ENCODE data around the gene MTARC2. TPM values are rescaled to one million over a fixed set of nuclear protein-coding genes. Genes with fewer than 3 reads are reported as not detected.

MTARC2 gene
- 15.8 and 16.5 TPM in 2 replicates for total RNA-seq (2022)
- Bru-seq, nascent RNA, result percentile 67 among the genes with signal in this experiment
- percentile 71 among the genes with signal in this experiment for BruChase-seq, experiment 1, labeled RNA remaining after a 2-hour chase
- percentile 64 among the genes with signal in this experiment for BruChase-seq, experiment 2, labeled RNA remaining after a 6-hour chase
- long read RNA-seq, transcript MARC2-202 (8 exons, 2,134 nt), result major isoform, 5 of 13 reads
- long read RNA-seq, partial matches to known transcripts, result 3 of 13 reads
- long read RNA-seq, other reads (novel, unspliced or antisense), result 5 of 13 reads

DNA sequence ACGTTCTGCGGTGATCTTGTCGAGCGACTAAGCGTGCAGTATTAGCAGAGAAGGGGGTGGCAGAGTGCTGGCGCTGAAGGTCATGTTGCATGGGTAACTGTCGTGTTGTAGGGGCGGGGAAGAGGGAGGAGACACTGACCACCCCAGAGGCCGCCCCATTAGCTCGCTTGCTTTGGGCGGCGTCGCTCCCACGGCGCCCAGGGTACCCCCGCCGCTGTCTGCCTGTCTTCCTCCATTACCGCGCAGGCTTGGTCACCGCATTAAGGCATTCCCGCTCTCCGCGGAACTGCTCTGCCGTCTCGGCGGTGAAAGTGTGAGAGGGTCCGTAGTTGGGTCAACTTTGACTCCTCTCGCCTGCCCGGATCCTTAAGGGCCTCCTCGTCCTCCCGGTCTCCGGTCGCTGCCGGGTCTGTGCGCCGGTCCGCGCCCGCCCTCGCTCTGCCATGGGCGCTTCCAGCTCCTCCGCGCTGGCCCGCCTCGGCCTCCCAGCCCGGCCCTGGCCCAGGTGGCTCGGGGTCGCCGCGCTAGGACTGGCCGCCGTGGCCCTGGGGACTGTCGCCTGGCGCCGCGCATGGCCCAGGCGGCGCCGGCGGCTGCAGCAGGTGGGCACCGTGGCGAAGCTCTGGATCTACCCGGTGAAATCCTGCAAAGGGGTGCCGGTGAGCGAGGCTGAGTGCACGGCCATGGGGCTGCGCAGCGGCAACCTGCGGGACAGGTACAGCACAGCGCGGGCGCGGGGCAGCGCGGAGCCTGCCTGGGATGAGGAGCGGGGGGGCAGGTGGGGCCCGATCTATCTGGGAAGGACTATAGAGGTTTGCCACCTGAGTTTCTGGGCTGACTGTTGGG is at the start of gene MTARC2:
Gene MTARC2 (plus strand): TSS at position 234 of the 846 bp plus-strand sequence. CDS start 210 bp downstream, at position 444.
- peak within 1 kb of the TSS; percentile 47 for H3K27ac Mint-ChIP-seq (ENCODE audit: unreplicated experiment)
- H3K27me3 Mint-ChIP-seq (ENCODE audit: insufficient read depth, unreplicated experiment), result no peaks in the 10 kb centered on the region
- ChIA-PET POLR2A (interaction anchor here (1.0 to 1.9 kb wide), 5 partner anchors 14 to 38 kb away, joined by 3 to 8 read pairs (median 4); partner anchors contain the start of gene MTARC1), CTCF (interaction anchor here (1.1 to 2.8 kb wide), 3 partner anchors 15 to 57 kb away, joined by 3 to 16 read pairs (median 6); no protein-coding TSS in a partner anchor)
- peak within 1 kb of the TSS; percentile 77 for H3K4me3 Mint-ChIP-seq (ENCODE audit: unreplicated experiment)
- Histone ChIP-seq H3K9me3 (no peaks in the 10 kb centered on the region), H3K4me1 (no peaks in the 10 kb centered on the region), H3K4me3 (ENCODE audit: low read depth, low read length) (peak within 1 kb of the TSS; percentile 59), H3K27me3 (replicated peaks; ENCODE audit: control insufficient read depth, insufficient read depth, low read length) (no peaks in the 10 kb centered on the region), H3K36me3 (ENCODE audit: control insufficient read depth, insufficient read depth, low read length) (no peaks in the 10 kb centered on the region)
- no peaks in the 10 kb centered on the region for H3K9me3 Mint-ChIP-seq (ENCODE audit: unreplicated experiment)
- no TSS peak for BruUV-seq (replicated peaks)
- H3K4me1 Mint-ChIP-seq (ENCODE audit: low read depth, unreplicated experiment), result peaks cover 13% of the 10 kb centered on the region
- DNase-seq, result peak; percentile 80 to 81
- H3K36me3 Mint-ChIP-seq (ENCODE audit: insufficient read depth, unreplicated experiment), result no peaks in the 10 kb centered on the region
- intact Hi-C loops (cut with micrococcal nuclease; ENCODE audit: unreplicated experiment), result loop anchor here (1.0 kb wide), 3 partner anchors 14 to 57 kb away; no protein-coding TSS in a partner anchor
- TF ChIP-seq, protein P1, sequence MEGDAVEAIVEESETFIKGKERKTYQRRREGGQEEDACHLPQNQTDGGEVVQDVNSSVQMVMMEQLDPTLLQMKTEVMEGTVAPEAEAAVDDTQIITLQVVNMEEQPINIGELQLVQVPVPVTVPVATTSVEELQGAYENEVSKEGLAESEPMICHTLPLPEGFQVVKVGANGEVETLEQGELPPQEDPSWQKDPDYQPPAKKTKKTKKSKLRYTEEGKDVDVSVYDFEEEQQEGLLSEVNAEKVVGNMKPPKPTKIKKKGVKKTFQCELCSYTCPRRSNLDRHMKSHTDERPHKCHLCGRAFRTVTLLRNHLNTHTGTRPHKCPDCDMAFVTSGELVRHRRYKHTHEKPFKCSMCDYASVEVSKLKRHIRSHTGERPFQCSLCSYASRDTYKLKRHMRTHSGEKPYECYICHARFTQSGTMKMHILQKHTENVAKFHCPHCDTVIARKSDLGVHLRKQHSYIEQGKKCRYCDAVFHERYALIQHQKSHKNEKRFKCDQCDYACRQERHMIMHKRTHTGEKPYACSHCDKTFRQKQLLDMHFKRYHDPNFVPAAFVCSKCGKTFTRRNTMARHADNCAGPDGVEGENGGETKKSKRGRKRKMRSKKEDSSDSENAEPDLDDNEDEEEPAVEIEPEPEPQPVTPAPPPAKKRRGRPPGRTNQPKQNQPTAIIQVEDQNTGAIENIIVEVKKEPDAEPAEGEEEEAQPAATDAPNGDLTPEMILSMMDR (IDR thresholded peaks at IDR 0.05; ENCODE audit: insufficient read depth in 1 of 2, low read depth in 1 of 2, low read length in 1 of 2, severe bottlenecking in 1 of 2, unreplicated experiment in 1 of 2), result no peak

DNA sequence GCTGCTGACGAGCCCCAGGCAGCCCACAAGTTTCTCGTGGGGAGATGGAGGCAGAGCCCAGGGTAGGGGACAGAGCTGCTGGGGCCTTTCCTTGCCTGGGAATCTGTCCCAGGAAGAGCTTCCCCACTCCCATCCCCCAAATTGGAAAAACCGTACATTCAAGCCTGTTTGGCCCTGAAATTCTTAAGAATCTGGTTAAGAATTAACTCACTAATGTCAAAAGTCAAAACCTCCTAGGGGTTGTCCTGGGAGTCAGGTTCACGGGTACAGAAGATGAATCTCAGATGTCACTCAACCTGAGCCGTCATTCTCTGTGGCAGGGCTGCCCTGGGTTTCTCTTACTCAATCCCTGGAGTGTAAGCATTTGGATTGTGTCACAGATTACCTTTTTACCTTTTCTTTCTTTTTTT is 49.5 kb upstream of the MTARC2 start:
- Mint-ChIP-seq H3K4me1 (ENCODE audit: low read depth, unreplicated experiment) (peaks cover 12% of the 10 kb centered on the region), H3K27ac (ENCODE audit: unreplicated experiment) (no peak overlapping the region), H3K9me3 (ENCODE audit: unreplicated experiment) (no peaks in the 10 kb centered on the region), H3K36me3 (ENCODE audit: insufficient read depth, unreplicated experiment) (no peaks in the 10 kb centered on the region), H3K27me3 (ENCODE audit: insufficient read depth, unreplicated experiment) (no peaks in the 10 kb centered on the region), H3K4me3 (ENCODE audit: unreplicated experiment) (no peak overlapping the region)
- intact Hi-C loops (cut with micrococcal nuclease; ENCODE audit: unreplicated experiment), result no loop called here
- ChIA-PET CTCF (interaction anchor here (2.4 kb wide), 1 partner anchor 35 kb away, joined by 19 read pairs; no protein-coding TSS in a partner anchor), POLR2A (no interaction called here)
- H3K4me3 ChIP-seq (ENCODE audit: low read depth, low read length), result no peak overlapping the region
- H3K27me3 ChIP-seq (replicated peaks; ENCODE audit: control insufficient read depth, insufficient read depth, low read length), result no peaks in the 10 kb centered on the region
- peaks cover 31% of the 10 kb centered on the region for H3K4me1 ChIP-seq
- TF ChIP-seq, protein P1 (IDR thresholded peaks at IDR 0.05; ENCODE audit: insufficient read depth in 1 of 2, low read depth in 1 of 2, low read length in 1 of 2, severe bottlenecking in 1 of 2, unreplicated experiment in 1 of 2), result no peak
- H3K36me3 ChIP-seq (ENCODE audit: control insufficient read depth, insufficient read depth, low read length), result no peaks in the 10 kb centered on the region; the same call in 1 of the 2 replicates
- peak in 1 of 2 experiments; percentile 36 for DNase-seq
- BruUV-seq (replicated peaks), result no TSS peak
- no peaks in the 10 kb centered on the region for H3K9me3 ChIP-seq

DNA sequence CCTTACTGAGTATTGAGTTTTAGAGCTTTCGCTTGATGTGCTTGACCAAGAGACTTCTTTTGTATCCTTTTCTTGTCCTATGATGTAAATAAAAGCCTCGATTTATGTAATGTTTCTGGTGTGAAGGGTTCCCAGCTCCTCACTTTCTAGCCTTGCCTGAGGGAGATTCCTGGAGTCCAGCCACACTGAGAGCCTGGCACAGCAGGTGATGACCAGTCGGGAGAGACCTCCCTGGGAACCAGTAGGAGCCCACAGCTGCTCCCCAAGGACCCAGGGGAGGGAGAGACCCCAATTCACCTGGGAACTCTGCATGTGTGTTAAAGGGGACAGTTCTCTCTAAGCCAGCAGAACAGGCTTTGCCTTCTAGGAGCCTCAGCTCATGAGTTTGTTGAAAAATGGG is 49.1 kb upstream of the MTARC2 start:
- Mint-ChIP-seq H3K27me3 (ENCODE audit: insufficient read depth, unreplicated experiment) (no peaks in the 10 kb centered on the region), H3K27ac (ENCODE audit: unreplicated experiment) (no peak overlapping the region), H3K4me1 (ENCODE audit: low read depth, unreplicated experiment) (peaks cover 12% of the 10 kb centered on the region), H3K4me3 (ENCODE audit: unreplicated experiment) (no peak overlapping the region), H3K36me3 (ENCODE audit: insufficient read depth, unreplicated experiment) (no peaks in the 10 kb centered on the region), H3K9me3 (ENCODE audit: unreplicated experiment) (no peaks in the 10 kb centered on the region)
- no peak for DNase-seq
- ChIA-PET POLR2A (no interaction called here), CTCF (interaction anchor here (2.4 kb wide), 1 partner anchor 35 kb away, joined by 19 read pairs; no protein-coding TSS in a partner anchor)
- no peaks in the 10 kb centered on the region for H3K9me3 ChIP-seq
- peaks cover 31% of the 10 kb centered on the region for H3K4me1 ChIP-seq
- TF ChIP-seq, protein P1 (IDR thresholded peaks at IDR 0.05; ENCODE audit: insufficient read depth in 1 of 2, low read depth in 1 of 2, low read length in 1 of 2, severe bottlenecking in 1 of 2, unreplicated experiment in 1 of 2), result no peak
- no peaks in the 10 kb centered on the region for H3K27me3 ChIP-seq (replicated peaks; ENCODE audit: control insufficient read depth, insufficient read depth, low read length)
- no peaks in the 10 kb centered on the region; the same call in 1 of the 2 replicates for H3K36me3 ChIP-seq (ENCODE audit: control insufficient read depth, insufficient read depth, low read length)
- intact Hi-C loops (cut with micrococcal nuclease; ENCODE audit: unreplicated experiment), result no loop called here
- H3K4me3 ChIP-seq (ENCODE audit: low read depth, low read length), result no peak overlapping the region
- BruUV-seq (replicated peaks), result no TSS peak

Data from Caco-2 (cell line).